ENCODE measurements around the gene BANP.

The BANP gene

GRCh38 chr16:88003316-88003715, 52.1 kb downstream of the BANP start:
- in situ Hi-C loops (cut with MboI; ENCODE audit: low sequenced_read_pairs, unreplicated experiment), result no loop called here
- DNase-seq (ENCODE audit: low spot score), result no peak
- TF ChIP-seq CTCF (IDR thresholded peaks at IDR 0.05; ENCODE audit: borderline replicate concordance, control extremely low read depth, extremely low read depth, insufficient read depth, missing control alignments), result no peak

- in situ Hi-C loops (cut with MboI; ENCODE audit: low sequenced_read_pairs, unreplicated experiment), result no loop called here
- no peak for TF ChIP-seq CTCF (IDR thresholded peaks at IDR 0.05; ENCODE audit: borderline replicate concordance, control extremely low read depth, extremely low read depth, insufficient read depth, missing control alignments)
- DNase-seq (ENCODE audit: low spot score), result no peak
Observed at GRCh38 chr16:88003736-88004135, 52.5 kb downstream of the BANP start.

- DNase-seq (ENCODE audit: low spot score), result no peak
- in situ Hi-C loops (cut with MboI; ENCODE audit: low sequenced_read_pairs, unreplicated experiment), result no loop called here
- no peak for TF ChIP-seq CTCF (IDR thresholded peaks at IDR 0.05; ENCODE audit: borderline replicate concordance, control extremely low read depth, extremely low read depth, insufficient read depth, missing control alignments)
Observed at GRCh38 chr16:88004391-88004790, 53.2 kb downstream of the BANP start.

GRCh38 chr16:88005181-88005581, 53.9 kb downstream of the BANP start:
- peak; percentile 50 for DNase-seq (ENCODE audit: low spot score)
- in situ Hi-C loops (cut with MboI; ENCODE audit: low sequenced_read_pairs, unreplicated experiment), result no loop called here
- peak; percentile 29 for TF ChIP-seq CTCF (IDR thresholded peaks at IDR 0.05; ENCODE audit: borderline replicate concordance, control extremely low read depth, extremely low read depth, insufficient read depth, missing control alignments)

- no peak for DNase-seq (ENCODE audit: low spot score)
- TF ChIP-seq CTCF (IDR thresholded peaks at IDR 0.05; ENCODE audit: borderline replicate concordance, control extremely low read depth, extremely low read depth, insufficient read depth, missing control alignments), result no peak
- in situ Hi-C loops (cut with MboI; ENCODE audit: low sequenced_read_pairs, unreplicated experiment), result no loop called here
Observed at GRCh38 chr16:88005968-88006367, 54.7 kb downstream of the BANP start.

- in situ Hi-C loops (cut with MboI; ENCODE audit: low sequenced_read_pairs, unreplicated experiment), result no loop called here
- DNase-seq (ENCODE audit: low spot score), result no peak
Observed at GRCh38 chr16:88007321-88007731, 56.1 kb downstream of the BANP start.

More at GRCh38 chr16:88007321-88007731, 56.1 kb downstream of the BANP start:
- TF ChIP-seq CTCF (IDR thresholded peaks at IDR 0.05; ENCODE audit: borderline replicate concordance, control extremely low read depth, extremely low read depth, insufficient read depth, missing control alignments), result no peak
